Stimulated activated CD8-positive, alpha-beta memory T cell treated with anti-CD3 and anti-CD28 coated beads, Interleukin-4, amount 100 ng/mL, for 4 hours (primary cell): ENCODE data around the gene STAC3.

Experiments
- DNase-seq, 2 donors: peaks; one replicate each; pipeline ENCODE4 v3.0.0-alpha.2; 2020; ENCODE audit warnings: low read depth in 2 of 2, low spot score in 1 of 2

Gene STAC3

DNA sequence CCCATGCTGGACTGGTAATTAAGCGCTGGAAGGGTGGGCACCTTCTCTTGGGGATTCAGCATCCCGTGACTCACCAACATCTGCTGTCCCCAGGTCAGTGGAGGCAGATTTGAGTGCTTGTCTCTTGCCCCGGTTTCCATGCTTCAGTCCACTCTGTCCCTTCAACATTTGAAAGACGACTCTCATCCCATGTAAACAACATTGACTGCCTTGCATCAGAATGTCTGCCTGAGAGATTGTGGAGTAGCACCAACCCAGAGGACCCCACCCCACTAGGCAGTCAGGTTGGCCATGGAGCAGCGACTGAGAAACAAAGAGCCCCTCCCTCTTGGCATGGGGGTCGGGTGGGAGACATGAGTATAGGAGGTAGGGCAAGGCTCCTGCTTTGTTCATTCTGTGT is 4.9 kb upstream of the STAC3 start:
- no peak for DNase-seq

DNA sequence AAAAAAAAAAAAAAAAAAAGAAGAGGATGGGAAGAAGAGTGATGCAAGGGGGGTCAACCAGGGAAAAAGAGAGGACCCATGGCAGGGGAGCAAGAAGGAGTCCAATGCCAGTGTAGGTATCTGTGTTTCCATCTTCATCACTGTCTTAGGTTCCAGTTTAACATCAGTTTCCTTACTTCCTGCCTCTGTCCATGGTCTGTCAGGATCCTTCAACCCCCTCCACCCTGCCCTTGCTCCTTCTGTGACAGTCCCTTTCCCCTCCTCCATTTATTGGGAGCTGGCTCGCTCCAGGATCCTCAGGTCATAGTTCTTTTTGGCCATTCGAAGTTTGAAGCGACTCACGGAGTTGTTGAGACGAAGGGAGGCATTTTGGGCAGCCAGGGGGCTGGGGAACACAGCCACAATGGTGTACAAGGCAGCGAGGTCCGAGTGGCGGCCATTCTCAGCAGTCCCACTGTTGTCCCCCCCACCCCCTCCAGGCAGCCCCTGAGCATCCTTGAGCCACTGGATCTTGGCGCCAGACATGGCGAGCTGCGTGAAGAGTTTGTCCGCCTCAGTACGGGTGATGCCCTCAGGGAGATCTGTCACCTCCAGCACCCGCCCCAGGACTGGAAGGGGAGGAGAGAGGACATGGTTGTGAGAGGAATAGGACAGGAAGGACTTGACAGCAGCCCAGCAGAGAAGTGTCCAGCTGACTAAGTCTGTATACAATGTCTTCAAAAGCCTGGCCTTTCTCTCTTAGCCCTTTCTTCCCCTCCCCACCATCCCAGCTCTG is 3.7 kb upstream of the STAC3 start:
- DNase-seq: no peak

GRCh38 chr12:57250541-57250940 is 446 bp downstream of the STAC3 start:
- no peak for DNase-seq

DNA sequence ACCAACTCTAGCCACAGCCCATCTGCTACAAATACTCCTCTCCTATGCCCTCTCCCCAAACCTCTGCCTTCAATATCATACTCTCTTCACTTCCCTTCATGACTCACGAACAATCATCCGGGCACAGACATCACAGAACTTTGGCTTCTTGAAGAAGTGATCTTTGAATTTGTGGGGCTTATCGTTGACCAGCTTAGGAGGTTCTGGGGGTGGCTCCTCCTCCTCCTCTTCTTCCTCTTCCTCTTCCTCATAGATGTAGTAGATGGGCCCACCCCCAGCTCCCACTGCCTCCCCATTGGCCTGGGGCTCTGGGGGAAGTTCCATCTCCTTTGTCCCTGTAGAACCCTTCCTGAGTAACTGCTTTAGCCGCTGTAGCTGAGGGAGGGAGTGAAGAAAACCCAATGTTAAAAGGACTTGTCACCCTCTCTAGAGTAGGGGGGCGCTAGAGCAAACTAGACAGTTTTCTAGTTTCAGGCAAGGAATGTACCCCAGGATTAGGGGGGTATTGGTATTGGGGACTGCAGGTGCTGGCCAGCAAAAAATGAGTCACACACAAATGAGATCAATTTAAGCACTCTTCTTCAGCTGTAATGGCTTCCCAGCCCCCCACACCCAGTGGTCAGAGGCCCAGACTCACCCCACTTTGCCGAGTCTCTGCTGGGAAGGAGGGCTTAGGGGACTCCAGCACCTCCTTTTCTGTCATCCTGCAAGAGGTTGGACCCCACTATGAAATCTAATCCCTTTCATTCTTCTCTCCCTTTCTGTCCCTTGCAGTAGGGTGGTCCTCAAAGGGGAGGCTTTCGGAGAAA is 1.8 kb downstream of the STAC3 start:
- DNase-seq: no peak

DNA sequence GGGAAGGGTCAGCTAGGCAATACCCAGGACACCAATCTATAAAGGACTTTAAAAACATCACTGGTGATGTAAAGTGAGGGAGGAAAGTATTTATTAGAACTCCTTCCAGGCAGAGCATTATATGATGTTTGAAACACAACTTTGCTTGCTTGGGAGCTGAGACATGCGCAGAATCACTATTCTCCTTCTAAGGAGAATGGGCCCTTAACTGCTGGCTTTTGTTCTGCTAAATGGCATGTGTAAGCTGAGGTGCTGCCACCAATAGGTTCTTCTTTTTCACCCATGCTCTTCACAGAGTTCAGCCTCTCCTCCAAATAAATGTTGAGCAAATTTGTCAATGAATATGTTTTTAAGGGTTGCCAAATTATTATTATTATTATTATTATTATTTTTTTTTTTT is 3.9 kb downstream of the STAC3 start:
- DNase-seq: no peak

- DNase-seq: no peak
These were observed 6.7 kb downstream of the STAC3 start for GRCh38 chr12:57244312-57244696.

DNA sequence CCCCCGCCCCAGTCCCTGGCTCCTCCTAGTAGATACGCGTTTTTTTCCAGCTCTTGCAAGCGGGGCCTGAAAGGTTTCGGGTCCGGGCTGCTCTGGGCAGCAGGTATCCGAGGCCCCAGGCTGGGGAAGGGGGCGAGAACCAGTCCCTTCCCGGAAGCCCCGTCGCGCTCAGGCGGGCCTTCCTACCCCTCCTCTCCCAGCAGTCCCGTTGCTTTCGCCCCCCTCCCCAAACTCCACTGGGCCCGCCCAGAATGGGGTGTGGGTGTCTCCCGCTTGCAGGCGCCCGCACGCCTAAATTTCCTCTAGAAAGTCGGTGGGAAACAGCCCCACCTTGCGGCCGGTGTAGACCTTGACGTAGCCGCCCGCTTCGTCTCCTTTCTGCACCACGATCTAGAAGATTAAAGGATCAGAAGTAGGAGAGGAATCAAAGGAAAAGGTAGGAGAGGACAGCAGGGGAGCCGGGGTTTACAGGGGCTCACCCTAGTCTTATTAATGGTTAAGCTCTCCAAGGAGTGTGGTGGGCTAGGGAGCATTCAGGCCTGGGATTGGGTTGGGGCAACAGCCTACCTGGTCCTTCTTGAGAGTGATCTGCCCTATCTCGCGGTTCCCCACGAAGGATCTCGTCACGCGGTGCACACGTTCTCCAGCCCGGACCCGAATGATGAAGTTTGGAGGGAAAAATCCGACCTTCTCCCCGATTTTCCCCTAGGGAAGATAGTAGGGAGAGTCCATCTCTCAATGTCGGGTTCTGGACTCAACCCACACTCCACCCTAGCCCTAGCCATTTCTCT is 7.3 kb downstream of the STAC3 start:
- peak in 1 of 2 donors; percentile 78 for DNase-seq

- DNase-seq: no peak
These were observed 8.1 kb downstream of the STAC3 start for GRCh38 chr12:57242691-57243454.

DNA sequence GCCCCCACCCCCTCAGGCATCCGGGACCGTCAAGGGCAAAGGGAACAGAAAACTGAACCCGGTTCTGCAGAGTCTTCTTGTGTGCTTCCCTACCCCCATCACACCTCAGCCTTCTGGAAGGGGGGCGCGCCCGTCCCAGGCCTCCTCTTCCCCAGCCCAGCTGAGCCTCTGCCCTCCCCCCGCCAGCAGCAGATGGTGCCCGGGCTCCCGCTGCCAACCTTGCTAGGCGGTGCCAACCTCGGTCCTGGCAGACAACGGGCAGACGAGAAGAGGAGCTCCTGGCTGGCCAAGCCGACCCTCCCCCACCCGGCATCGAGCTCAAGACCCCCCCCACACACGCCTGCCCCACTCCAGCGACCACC is 8.7 kb downstream of the STAC3 start:
- no peak for DNase-seq

DNA sequence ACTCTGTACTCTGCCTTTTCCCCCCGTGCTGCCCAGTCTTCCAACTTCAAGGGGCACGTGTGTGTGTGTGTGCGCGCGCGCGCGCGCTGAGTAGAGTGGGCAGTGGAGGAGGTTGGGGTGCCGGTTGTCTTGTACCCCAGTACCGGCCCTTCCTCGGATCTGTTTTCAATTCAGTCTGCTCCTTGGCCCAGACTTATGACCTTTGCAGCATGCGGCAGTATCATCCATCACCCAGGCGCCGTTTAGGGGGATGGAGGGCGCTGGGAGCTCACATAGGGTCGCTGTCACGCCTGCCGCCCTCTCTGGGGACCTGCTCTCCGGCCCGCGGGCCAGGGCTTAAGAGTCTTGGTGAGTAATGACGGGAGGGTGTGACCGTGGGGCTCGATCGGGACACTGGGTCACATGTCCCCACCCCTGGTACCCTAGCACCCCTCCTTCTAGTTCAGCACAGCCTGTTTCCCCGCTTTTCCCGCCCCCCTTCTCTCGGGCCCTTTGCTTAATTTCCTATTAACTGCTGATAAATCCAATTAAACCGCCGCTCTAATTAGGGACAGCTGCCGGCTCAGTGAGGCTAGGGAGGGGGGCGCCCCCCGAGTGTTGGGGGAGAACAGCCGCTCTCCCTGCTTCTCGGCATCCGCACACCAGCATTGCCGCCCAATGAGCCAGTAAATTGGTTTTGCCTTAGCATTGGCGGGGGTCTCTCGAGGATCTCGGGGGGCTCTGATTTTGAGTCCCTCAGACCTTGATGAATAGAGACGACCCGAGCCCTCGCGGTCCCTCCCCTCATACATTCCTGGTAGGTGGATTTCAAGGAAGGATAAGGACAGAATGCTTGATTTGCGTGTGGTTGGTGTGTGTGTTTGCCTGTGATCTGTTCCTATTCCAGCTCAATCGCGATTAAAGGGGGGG is 9.3 kb downstream of the STAC3 start:
- DNase-seq: no peak

- DNase-seq: no peak
These were observed 10.0 kb downstream of the STAC3 start for GRCh38 chr12:57240926-57241401.

DNA sequence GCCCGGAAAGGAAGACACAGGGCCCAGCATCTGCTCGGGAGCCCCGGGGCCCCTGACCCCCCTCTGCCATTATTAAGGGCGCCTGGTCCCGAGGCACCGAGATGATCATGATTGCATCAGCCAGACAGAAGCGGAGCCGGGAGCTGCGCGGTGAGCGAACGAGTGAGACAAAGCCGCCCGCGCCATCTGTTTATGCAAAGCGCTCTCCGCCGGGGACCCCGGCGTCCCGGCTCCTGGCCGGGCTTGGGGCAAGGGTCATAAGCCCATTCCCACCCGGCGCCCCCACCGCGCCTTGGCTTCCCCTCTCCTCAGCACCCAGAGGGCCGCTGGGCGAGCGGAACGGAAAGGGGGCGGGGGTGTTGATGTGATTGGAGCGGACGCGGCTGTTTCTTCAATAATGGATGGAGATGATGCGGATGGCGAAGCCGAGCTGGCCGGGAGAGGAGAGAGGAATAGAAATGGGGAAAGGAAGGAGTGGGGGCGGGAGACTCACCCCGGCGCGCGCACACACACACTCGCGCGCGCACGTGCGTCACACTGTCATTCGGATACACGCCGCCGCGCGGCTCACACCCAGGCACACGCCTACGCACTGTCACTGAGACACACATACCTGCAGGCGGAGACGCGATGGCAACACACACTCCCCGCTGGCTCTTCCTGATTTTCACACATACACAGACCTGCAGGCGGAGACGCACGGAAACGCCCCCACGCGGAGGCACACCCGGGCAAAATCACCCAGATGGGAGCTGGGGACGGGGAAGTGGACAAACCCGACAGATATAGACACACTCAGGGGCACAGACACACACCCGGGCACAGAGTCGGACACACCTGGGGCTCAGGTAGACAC is 10.7 kb downstream of the STAC3 start:
- DNase-seq: peak; percentile 52 to 68

- no peak for DNase-seq
These were observed 11.4 kb downstream of the STAC3 start for GRCh38 chr12:57239587-57240065.

DNA sequence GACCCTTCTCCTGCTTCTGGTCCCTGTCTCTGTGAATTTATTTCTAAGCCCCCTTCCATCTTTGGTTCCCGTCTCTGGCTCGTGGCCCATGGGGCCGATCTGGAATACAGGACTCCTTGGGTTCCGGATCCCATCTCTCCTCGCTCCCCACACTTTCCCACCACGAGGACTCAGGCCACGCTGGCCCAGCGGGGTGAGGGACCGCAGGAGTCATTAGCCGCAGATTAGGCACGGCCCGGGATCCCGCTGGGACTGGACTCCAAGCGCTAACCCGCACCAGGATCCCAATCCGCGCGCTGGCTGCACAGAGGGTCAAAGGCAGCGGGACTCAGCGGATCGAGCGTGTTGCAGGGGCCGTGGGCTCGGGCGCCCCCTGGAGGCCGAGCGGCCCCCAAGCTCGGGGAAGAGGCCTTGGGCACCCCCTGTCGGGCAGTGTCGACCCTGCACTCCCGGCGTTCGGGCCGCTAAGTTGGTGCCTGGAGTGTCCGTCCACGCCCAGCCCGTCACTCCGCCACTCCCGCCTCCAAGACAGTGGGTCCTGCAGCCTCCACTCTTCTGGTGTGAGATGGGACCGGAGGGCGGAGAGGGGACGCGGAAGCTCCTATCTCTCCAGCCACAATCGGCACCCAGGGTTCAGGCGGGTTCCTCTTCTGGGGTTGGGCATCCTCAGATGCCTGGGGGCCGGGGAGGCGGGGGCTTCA is 12.0 kb downstream of the STAC3 start:
- peak; percentile 66 to 68 for DNase-seq

GRCh38 chr12:57237932-57238853 is 12.8 kb downstream of the STAC3 start:
- DNase-seq: no peak

- no peak for DNase-seq
These were observed 13.4 kb downstream of the STAC3 start for GRCh38 chr12:57237596-57237931.

DNA sequence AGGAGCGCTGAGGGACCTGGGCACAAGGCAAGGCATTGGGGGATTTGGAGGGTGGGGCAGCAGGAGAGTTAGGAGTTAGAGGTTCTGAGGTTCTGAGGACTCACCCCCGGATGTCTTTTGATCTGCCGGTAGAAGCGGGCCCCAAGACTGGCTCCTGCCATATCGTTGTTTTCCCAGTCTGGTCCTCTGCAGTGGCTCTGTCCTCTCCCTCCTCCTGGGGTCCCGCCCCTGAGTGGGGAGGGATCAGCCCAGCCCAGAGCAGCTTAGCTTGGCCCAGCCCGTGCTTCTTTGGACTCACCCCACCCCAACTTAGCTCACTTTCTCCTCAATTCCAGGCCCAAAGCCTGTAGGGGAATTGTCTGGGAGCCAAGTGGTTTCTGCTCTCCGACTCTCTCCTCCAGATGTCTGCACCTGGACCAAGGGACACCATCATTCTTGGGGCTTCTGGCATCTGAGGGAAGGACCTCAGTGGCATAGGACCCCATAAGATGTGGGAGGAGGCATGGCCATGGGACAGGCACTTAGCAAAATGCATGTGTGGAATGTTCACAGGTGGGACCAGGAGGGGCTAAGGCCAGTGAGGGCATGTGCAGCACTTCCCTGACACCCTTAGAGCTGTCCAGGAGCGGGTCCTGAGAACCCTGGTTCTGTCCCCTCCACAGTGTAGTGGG is 13.9 kb downstream of the STAC3 start:
- DNase-seq: no peak
